Eye (tissue), 1 donor: ENCODE measurements around the gene PRKCA.
A peak's percentile ranks its signal among the peaks of the same experiment; 100 is the strongest.
"Not testable (repeated sequence)": the region's sequence is repeated elsewhere in the genome, so short reads cannot be mapped to it uniquely, and the experiment has no call there.

Experiments used
- DNase-seq: peaks from one replicate; pipeline ENCODE4 v3.0.0-alpha.2; 2015

The PRKCA gene

GRCh38 chr17:66702106-66702936 lies 399.9 kb downstream of the PRKCA start:
- no peak for DNase-seq

GRCh38 chr17:66704858-66705520 lies 402.6 kb downstream of the PRKCA start:
- DNase-seq: peak; percentile 52

GRCh38 chr17:66706851-66707450 lies 404.5 kb downstream of the PRKCA start:
- DNase-seq: no peak

- peak; percentile 45 for DNase-seq
Observed at GRCh38 chr17:66711401-66711800, 409.0 kb downstream of the PRKCA start.

GRCh38 chr17:66711881-66712321 lies 409.5 kb downstream of the PRKCA start:
- DNase-seq: no peak

- no peak for DNase-seq
Observed at GRCh38 chr17:66712453-66712852, 410.0 kb downstream of the PRKCA start.

GRCh38 chr17:66713021-66713532 lies 410.7 kb downstream of the PRKCA start:
- not testable (repeated sequence) for DNase-seq

- DNase-seq: no peak
Observed at GRCh38 chr17:66713533-66714042, 411.2 kb downstream of the PRKCA start.

- no peak for DNase-seq
Observed at GRCh38 chr17:66714046-66715023, 411.9 kb downstream of the PRKCA start.

- DNase-seq: no peak
Observed at GRCh38 chr17:66715076-66715675, 412.8 kb downstream of the PRKCA start.

- peak; percentile 91 for DNase-seq
Observed at GRCh38 chr17:66715745-66716156, 413.3 kb downstream of the PRKCA start.

GRCh38 chr17:66716236-66717026 lies 414.0 kb downstream of the PRKCA start:
- peak; percentile 90 for DNase-seq

GRCh38 chr17:66717641-66718058 lies 415.2 kb downstream of the PRKCA start:
- DNase-seq: peak; percentile 61

- no peak for DNase-seq
Observed at GRCh38 chr17:66720027-66720426, 417.6 kb downstream of the PRKCA start.

GRCh38 chr17:66720567-66720966 lies 418.2 kb downstream of the PRKCA start:
- DNase-seq: no peak

GRCh38 chr17:66722341-66722740 lies 419.9 kb downstream of the PRKCA start:
- no peak for DNase-seq

GRCh38 chr17:66724581-66725341 lies 422.3 kb downstream of the PRKCA start:
- peak; percentile 70 for DNase-seq

GRCh38 chr17:66725438-66725837 lies 423.0 kb downstream of the PRKCA start:
- not testable (repeated sequence) for DNase-seq

GRCh38 chr17:66725956-66726355 lies 423.5 kb downstream of the PRKCA start:
- DNase-seq: no peak

- DNase-seq: no peak
Observed at GRCh38 chr17:66726371-66726770, 424.0 kb downstream of the PRKCA start.
